ENCODE data around the gene POLDIP3.

DNA sequence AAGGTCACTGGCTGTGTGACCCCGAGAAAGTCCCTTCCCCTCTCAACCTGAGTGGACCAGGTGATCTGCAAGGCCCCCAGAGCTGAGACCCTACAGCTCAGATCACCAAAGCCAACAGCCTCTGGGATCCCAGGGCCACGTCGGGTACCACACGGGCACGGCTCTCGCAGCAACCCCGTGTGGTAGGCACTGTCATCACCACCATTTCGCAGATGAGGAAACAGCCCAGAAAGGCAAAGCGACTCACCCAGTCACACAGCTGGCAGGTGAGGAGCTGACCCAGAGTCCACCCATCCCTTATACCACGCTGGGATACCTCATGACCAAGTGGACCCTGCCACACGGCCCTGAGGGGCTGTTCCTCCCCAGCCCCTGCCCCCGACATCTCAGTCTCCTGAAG is 22.9 kb upstream of the POLDIP3 start:
- TF ChIP-seq EZH2phosphoT487 (IDR thresholded peaks at IDR 0.05; ENCODE audit: low read depth, severe bottlenecking, unreplicated experiment) = no peak
- TF ChIP-seq, protein P1, sequence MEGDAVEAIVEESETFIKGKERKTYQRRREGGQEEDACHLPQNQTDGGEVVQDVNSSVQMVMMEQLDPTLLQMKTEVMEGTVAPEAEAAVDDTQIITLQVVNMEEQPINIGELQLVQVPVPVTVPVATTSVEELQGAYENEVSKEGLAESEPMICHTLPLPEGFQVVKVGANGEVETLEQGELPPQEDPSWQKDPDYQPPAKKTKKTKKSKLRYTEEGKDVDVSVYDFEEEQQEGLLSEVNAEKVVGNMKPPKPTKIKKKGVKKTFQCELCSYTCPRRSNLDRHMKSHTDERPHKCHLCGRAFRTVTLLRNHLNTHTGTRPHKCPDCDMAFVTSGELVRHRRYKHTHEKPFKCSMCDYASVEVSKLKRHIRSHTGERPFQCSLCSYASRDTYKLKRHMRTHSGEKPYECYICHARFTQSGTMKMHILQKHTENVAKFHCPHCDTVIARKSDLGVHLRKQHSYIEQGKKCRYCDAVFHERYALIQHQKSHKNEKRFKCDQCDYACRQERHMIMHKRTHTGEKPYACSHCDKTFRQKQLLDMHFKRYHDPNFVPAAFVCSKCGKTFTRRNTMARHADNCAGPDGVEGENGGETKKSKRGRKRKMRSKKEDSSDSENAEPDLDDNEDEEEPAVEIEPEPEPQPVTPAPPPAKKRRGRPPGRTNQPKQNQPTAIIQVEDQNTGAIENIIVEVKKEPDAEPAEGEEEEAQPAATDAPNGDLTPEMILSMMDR (IDR thresholded peaks at IDR 0.05; ENCODE audit: poor library complexity) = no peak
- no peak for TF ChIP-seq EZH2 (IDR thresholded peaks at IDR 0.05; ENCODE audit: borderline replicate concordance)

All from hepatocyte (in vitro differentiated cells).